Fibroblast of pulmonary artery (primary cell): ENCODE data around the gene VEGFA.
A peak's percentile ranks its signal among the peaks of the same experiment; 100 is the strongest.

Source experiments
- DNase-seq: peaks from one replicate; pipeline ENCODE4 v3.0.0-alpha.2; 2010; ENCODE audit warnings: low read depth
- H3K4me3 ChIP-seq: replicated peaks from 2 replicates; pipeline ENCODE4 v1.5.1; 2011; ENCODE audit warnings: low read depth, mild to moderate bottlenecking, control low read depth, low read length, moderate library complexity
- TF ChIP-seq, protein P1 (sequence below): IDR thresholded peaks from 2 replicates; pipeline ENCODE4 v1.5.1; 2011; ENCODE audit warnings: mild to moderate bottlenecking, control low read depth, low read length, inconsistent platforms; ENCODE audit errors: missing control alignments

VEGFA gene

DNA sequence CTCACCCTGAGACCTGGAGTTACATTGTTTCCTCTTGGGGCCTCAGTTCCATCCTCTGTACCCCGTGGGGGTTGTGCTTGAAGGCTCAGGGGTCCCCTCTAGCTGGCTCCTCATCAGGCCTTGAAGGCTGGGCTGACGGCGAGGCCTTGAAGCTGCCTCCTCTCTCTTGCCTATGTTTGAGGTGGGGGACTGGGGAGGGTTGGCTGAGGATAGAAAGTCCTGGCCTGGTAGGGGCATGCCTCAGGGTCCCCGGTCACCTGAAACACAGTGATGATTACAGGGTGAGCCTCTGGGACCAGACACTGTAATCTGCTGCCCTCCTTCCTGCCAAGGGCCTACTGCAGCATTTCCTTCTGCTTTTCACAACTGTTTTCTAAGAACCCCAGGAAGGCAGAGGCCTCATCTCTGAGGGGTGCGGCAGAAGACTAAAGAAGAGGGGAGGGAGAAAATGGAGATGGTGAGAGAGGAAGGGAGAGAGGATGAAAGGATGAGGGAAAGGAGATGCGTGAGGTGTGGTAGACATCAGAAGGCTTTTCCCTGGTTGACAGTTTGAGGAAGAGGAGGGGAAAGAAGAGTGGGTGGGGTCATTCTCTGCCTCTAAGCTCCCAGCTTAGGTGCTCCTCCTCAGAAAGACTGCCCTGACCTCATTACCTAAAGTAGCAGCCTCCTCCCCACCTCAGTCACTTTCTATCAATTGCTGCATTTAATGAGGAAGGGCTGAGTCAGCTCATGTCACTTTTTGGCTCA is 29.7 kb downstream of the VEGFA start:
- no peak for DNase-seq
- H3K4me3 ChIP-seq: no peak overlapping the region
- TF ChIP-seq, protein P1, sequence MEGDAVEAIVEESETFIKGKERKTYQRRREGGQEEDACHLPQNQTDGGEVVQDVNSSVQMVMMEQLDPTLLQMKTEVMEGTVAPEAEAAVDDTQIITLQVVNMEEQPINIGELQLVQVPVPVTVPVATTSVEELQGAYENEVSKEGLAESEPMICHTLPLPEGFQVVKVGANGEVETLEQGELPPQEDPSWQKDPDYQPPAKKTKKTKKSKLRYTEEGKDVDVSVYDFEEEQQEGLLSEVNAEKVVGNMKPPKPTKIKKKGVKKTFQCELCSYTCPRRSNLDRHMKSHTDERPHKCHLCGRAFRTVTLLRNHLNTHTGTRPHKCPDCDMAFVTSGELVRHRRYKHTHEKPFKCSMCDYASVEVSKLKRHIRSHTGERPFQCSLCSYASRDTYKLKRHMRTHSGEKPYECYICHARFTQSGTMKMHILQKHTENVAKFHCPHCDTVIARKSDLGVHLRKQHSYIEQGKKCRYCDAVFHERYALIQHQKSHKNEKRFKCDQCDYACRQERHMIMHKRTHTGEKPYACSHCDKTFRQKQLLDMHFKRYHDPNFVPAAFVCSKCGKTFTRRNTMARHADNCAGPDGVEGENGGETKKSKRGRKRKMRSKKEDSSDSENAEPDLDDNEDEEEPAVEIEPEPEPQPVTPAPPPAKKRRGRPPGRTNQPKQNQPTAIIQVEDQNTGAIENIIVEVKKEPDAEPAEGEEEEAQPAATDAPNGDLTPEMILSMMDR: no peak

DNA sequence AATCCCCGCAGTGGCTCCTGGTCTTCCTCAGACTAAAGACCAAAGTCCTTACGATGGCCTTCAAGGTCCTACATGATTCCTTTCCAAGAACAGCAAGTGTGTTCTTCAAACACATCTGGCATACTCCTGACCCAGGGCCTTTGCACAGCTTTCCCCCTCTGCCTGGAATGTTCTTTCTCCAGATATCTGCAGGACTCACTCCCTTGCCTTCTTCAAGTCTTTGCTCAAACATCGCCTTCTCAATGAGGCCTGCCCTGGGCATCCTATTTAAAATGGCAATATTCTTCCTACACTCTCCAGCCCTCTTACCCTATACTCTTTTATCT is 30.2 kb downstream of the VEGFA start:
- DNase-seq: no peak
- TF ChIP-seq, protein P1: no peak
- H3K4me3 ChIP-seq: no peak overlapping the region

DNA sequence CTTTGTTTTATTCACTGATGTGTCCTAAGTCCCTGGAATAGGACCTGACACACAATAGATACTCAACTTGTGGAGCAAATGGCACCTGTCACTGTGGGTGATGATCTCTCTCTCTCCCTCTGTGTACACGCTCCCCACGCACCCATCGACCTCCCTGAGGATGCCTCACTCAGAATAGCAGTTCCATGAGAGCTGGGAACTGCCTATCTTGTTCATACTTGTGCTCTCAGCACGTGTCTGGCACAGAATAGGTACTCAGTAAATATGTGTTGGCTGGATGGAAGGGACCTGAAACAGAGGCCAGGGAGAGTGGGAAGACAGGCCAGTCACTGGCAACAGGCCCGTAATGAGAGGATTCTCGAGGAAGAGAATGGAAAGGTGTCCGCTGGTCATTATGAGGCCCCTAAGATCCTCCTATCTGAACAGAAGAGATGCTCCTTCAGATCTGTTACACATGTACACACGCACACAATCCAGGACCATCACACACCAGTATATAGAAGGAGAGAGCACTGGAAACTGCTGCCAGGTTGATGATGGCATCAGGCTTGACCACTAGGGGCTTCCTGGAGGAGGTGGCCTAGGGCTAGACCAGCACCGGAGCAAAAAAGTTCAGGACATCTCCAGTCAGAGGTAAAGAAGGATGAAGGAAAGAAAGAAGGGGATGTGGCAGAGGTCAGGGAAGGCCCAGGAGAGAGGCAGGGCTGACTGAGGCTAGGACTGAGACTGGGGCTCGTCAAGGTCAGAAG is 30.9 kb downstream of the VEGFA start:
- H3K4me3 ChIP-seq: no peak overlapping the region
- no peak for DNase-seq
- TF ChIP-seq, protein P1: no peak

DNA sequence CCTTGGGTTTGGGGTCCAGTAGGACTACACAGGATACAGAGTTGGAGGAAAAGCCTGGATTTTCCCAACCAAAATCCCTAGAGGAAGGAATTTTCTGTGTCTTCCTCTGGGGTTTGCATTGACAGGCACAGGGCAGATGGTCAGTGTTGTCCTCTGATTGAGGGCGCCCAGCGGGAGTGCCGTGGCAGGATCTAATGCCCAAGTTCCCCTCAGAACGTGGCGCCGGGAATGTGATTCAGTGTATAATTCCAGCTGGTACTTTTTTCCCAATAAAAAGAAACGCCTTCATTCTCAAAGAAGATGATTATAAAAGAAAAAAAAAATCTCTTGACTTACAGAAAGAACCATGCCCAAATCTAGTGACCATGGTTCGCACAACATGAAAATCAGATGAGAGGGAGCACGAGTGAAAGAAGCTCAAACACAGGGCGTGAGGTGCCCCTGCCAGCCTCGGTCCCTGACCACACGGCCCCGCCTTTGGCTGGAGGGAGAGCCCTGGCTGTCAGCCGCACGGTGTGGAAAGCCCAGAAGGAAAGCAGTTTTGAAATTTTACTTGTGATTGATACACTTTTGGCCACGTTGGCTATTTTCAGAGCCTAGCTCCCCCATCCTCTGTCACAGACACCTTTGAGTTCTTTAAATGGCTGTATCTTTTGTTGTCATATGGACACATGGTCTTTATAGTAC is 31.6 kb downstream of the VEGFA start:
- TF ChIP-seq, protein P1: no peak
- DNase-seq: no peak
- no peak overlapping the region for H3K4me3 ChIP-seq

DNA sequence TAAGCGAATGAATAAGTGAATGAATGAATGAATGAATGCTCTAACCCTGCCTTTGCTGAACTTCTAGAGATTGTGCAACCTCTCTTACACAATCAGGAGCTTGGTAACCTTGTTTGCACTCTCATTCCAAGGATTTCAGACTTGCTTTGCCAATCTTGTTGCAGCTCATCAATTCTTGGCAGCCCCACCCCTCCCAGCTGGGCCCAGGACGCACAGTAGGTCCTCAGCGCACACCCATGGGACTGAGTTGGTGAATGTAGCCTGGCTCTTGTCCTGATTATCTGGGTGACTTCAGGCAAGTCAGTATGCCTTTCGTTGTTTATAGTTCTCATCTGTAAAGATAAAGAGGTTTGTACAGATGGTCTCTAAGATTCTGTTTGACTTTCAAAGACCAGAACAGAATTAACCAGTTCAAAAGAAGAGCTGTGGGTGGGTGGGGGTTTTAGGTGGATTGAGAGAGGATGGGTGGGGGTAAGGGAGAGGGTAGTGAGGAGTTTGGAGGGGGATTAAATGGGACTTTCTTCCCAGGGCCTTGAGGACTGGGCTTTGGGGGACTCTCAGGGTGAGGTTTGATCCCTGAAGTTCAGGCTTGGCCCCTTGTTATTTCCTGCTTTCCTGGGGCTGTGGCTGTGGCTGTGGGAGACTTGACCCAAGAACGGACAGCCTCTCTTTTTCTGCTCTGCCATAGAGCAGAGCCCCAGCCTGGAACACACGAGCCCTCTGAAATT is 33.2 kb downstream of the VEGFA start:
- no peak overlapping the region for H3K4me3 ChIP-seq
- peak; percentile 52 for DNase-seq
- TF ChIP-seq, protein P1: no peak

DNA sequence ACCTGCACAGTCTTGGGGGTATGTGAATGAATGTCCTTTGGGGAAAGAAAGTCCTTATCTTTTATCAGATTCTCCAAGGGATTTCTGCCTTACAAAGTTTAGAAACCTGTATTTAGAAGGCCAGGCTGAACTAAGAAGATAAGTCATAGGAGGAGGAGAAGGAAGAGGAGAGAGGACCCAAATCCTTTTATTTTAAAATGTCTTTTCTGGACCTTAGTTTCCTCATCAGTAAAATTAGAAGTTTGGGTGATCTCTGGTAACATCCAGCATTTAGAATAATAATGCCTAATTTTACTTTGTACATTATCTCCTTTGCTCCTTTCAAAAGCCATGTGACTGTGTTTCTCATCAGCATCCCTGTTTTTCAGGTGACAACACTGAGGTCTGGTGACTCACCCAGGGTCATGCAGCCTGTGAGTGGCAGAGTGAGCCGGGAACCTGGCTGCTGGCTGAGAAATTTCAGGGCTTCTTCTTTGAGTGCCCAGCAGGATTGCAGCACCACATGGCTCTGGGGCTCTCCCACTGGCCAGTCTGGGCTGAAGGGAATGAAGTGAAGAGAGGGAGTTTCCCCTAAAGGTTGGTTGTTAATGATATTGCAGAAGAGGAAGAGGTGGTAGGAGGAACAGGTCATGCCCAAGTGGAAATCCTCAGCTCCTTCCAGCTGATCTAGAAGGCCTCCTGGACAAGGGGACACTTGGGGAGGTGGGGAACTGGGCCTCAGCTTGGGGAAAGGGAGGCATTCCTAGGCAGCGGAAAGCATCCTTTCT is 34.0 kb downstream of the VEGFA start:
- no peak overlapping the region for H3K4me3 ChIP-seq
- TF ChIP-seq, protein P1: no peak
- peak; percentile 33 for DNase-seq
